GM13977 (cell line): ENCODE measurements around the gene PTPN11.
A peak's percentile ranks its signal among the peaks of the same experiment; 100 is the strongest.
"Not testable (repeated sequence)": the region's sequence is repeated elsewhere in the genome, so short reads cannot be mapped to it uniquely, and the experiment has no call there.

Source experiments
- DNase-seq: peaks from one replicate; pipeline ENCODE4 v3.0.0; 2012; ENCODE audit warnings: low spot score
- CTCF ChIP-seq: IDR thresholded peaks from 2 replicates; pipeline ENCODE4 v1.5.1; 2012; ENCODE audit warnings: mild to moderate bottlenecking, control low read depth; ENCODE audit not compliant: insufficient read depth; ENCODE audit errors: extremely low read depth, missing control alignments
- in situ Hi-C: fragments of 300-500 bp; cut with MboI; formaldehyde crosslinking; loops from one replicate; pipeline ENCODE4 v1.12.0; 2022; ENCODE audit warnings: low sequenced_read_pairs, low pct_unique_long_range_greater_than_20kb, mixed read lengths, inconsistent platforms; ENCODE audit not compliant: unreplicated experiment

Gene PTPN11

GRCh38 chr12:112381406-112381882, 37.3 kb upstream of the PTPN11 start:
- DNase-seq, result peak; percentile 76
- in situ Hi-C loops, result loop anchor here (10.0 to 25.0 kb wide), 2 partner anchors 177 to 444 kb away; no protein-coding TSS in a partner anchor
- TF ChIP-seq CTCF, result no peak

DNA sequence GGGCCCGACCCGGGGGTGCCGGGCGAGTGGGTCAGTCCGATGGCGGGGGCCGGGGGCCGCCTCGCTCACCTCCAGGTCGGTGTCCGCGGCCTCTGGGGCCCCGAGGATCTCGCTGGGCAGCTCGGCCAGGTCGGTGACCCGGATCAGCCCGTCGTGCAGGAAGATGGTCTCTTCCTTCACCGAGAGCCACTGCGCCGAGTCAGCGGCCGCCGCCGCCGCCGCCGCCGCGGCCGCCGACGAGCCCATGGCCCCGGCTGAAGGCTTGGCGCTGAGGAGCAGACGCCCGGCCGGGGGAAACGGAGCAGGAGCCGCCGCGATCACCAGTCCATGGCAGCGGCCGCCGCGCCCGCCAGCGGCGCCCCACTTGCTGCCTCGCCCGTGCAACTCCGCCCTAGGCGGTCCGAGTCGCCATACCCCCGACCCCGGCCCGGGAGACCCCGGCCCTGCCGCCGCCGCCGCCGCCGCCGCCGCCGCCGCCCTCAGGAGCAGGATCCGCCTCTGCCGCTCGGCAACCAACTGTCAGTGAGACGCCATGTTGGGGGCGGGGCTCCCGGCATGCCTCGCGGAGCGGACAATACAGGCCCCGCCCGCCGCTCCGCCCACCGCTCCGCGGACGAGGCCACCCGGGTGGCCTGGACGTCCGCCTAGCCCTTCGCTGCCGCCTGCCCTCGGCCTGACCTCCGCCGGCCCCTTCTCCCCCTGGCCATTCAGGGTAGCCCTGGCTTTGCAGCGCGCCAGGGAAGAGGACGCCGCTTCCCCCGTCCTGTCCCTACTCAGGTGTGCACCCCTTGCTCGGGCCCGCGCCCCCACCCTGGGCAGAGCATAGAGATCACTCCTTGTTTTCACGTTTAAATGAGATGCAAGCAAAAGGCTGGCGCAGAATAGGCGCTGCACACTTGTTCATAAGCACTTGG, 36.6 kb upstream of the PTPN11 start, which contains the start of gene HECTD4:
TSS of gene HECTD4 (minus strand) at position 549 of the 914 bp plus-strand sequence. CDS start at position 246, 303 bp downstream.
- in situ Hi-C loops, result loop anchor here (10.0 to 25.0 kb wide), 2 partner anchors 177 to 445 kb away; no protein-coding TSS in a partner anchor
- TF ChIP-seq CTCF, result no peak
- DNase-seq, result peak; percentile 98

DNA sequence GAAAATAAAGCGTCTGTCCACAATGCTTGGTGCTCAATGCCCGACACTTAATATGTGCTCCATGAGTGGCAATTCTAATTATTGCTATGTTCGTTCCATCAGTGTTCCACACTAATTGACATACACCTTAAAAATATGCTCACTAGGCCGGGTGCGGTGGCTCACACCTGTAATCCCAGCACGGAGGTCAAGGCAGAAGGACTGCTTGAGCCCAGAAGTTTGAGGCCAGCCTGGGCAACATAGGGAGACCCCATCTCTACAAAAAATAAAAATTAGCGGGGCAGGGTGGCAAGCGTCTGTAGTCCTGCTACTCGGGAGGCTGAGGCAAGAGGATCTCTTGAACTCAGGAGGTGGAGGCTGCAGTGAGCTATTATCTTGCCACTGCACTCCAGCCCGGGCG, 35.9 kb upstream of the PTPN11 start:
- no peak for TF ChIP-seq CTCF
- DNase-seq, result no peak
- in situ Hi-C loops, result loop anchor here (10.0 to 25.0 kb wide), 2 partner anchors 178 to 446 kb away; no protein-coding TSS in a partner anchor

GRCh38 chr12:112386726-112387125, 32.0 kb upstream of the PTPN11 start:
- in situ Hi-C loops, result loop anchor here (10.0 to 25.0 kb wide), 2 partner anchors 182 to 449 kb away; no protein-coding TSS in a partner anchor
- no peak for DNase-seq
- TF ChIP-seq CTCF, result no peak

DNA sequence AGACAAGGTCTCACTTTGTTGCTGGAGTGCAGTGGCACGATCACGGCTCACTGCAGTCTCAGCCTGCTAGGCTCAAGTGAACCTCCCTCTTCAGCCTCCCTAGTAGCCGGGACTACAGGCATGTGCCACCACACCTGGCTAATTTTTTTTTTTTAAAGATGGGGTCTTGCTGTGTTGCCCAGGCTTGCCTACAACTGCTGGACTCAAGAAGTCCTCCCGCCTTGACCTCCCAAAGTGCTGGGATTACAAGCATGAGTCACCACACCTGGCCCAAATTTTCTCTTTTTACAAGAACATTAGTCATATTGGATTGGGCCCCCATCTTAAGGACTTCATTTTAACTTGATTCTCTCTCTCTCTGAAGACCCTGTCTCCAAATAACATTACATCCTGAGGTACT, 29.5 kb upstream of the PTPN11 start:
- in situ Hi-C loops, result loop anchor here (10.0 to 25.0 kb wide), 2 partner anchors 184 to 452 kb away; no protein-coding TSS in a partner anchor
- no peak for TF ChIP-seq CTCF
- no peak for DNase-seq

DNA sequence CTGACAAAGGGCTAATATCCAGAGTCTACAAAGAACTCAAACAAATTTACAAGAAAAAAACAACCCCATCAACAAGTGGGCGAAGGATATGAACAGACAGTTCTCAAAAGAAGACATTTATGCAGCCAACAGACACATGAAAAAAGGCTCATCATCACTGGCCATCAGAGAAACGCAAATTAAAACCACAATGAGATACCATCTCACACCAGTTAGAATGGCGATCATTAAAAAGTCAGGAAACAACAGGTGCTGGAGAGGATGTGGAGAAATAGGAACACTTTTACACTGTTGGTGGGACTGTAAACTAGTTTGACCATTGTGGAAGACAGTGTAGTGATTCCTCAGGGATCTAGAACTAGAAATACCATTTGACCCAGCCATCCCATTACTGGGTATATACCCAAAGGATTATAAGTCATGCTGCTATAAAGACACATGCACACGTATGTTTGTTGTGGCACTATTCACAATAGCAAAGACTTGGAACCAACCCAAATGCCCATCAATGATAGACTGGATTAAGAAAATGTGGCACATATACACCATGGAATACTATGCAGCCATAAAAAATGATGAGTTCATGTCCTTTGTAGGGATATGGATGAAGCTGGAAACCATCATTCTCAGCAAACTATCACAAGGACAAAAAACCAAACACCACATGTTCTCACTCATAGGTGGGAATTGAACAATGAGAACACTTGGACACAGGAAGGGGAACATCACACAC, 28.7 kb upstream of the PTPN11 start:
- in situ Hi-C loops, result loop anchor here (10.0 to 25.0 kb wide), 2 partner anchors 185 to 453 kb away; no protein-coding TSS in a partner anchor
- DNase-seq, result not testable (repeated sequence)
